Kidney (tissue), 14 donors: ENCODE data around the gene ARL8A. TPM values are rescaled to one million over a fixed set of nuclear protein-coding genes. Genes with fewer than 3 reads are reported as not detected.

Experiments
- DNase-seq, 5 donors: peaks; one replicate each; pipeline ENCODE4 v3.0.0-alpha.2; 2013 to 2020
- FAIRE-seq: peaks from 2 replicates; lab custom pipeline; 2012; peaks lifted over from hg19 to GRCh38; lab: Jason Lieb, UNC
- H3K27ac ChIP-seq, 2 donors: one replicate each; pipeline ENCODE4 v1.7.0; 2013; ENCODE audit warnings: low read depth in 2 of 2, low read length in 2 of 2, inconsistent platforms in 1 of 2
- H3K27me3 ChIP-seq: one replicate; pipeline ENCODE4 v1.7.1; 2013; ENCODE audit warnings: low read length, inconsistent platforms; ENCODE audit not compliant: control insufficient read depth, insufficient read depth
- H3K36me3 ChIP-seq, 3 donors: one replicate each; pipeline versions ENCODE4 v1.7.0 to v1.7.1; 2013; ENCODE audit warnings: low read length in 3 of 3, control low read depth in 1 of 3, inconsistent platforms in 1 of 3; ENCODE audit not compliant: insufficient read depth in 3 of 3, control insufficient read depth in 2 of 3
- H3K4me1 ChIP-seq, 3 donors: one replicate each; pipeline versions ENCODE4 v1.7.0 to v1.7.1; 2013; ENCODE audit warnings: low read length in 3 of 3, inconsistent platforms in 1 of 3, low read depth in 1 of 3; ENCODE audit not compliant: control insufficient read depth in 2 of 3, insufficient read depth in 2 of 3
- H3K4me3 ChIP-seq, 3 donors: one replicate each; pipeline versions ENCODE4 v1.7.0 to v1.8.1; 2013; ENCODE audit warnings: low read length in 3 of 3, control low read depth in 1 of 3, inconsistent platforms in 1 of 3
- H3K9ac ChIP-seq, 3 donors: one replicate each; pipeline versions ENCODE4 v1.7.0 to v1.7.1; 2013; ENCODE audit warnings: low read length in 3 of 3, control low read depth in 1 of 3, inconsistent platforms in 1 of 3
- H3K9me3 ChIP-seq, 3 donors: one replicate each; pipeline versions ENCODE4 v1.7.0 to v1.7.1; 2013; ENCODE audit warnings: low read length in 3 of 3, control low read depth in 1 of 3, inconsistent platforms in 1 of 3; ENCODE audit not compliant: control insufficient read depth in 2 of 3, insufficient read depth in 1 of 3
- intact Hi-C: fragments of 100-400 bp; cut with DNase I; formaldehyde crosslinking; loops from one replicate; pipeline ENCODE4 v1.11.1; 2022
- polyA plus RNA-seq: library from polyadenylated mRNA; stranded (reverse); fragments of 350-450 nt; fragmentation: Illumina TruSeq; extraction: RNeasy Lipid Tissue Mini Kit (QIAGEN cat#74804); gene quantifications from one replicate; pipeline ENCODE4 v1.2.3, GENCODE V29; 2014; ENCODE audit warnings: low read depth, low replicate concordance; ENCODE audit not compliant: insufficient read depth
- total RNA-seq: library from RNA; stranded (reverse); fragmentation: NEBNext Ultra II Directional; extraction: Animal tissue kit (Norgen Biotek cat#: 25700); gene quantifications from one replicate; pipeline ENCODE4 v1.2.1, GENCODE V29; 2021
- TF ChIP-seq, protein P1 (sequence below): IDR thresholded peaks from 3 replicates; pipeline ENCODE4 v1.5.1; 2012; ENCODE audit warnings: mild to moderate bottlenecking, moderate library complexity, borderline replicate concordance; ENCODE audit not compliant: insufficient read depth; ENCODE audit errors: extremely low read depth
- donor health status: control.
- donor health status: control.
- donor health status: control.
- donor health status: control.
- donor health status: control.
- donor health status: DM: yes; HTN: yes; CAD: no.
- donor health status: Normal renal cell carcinoma (clear cell type).

ARL8A gene
- total and polyA plus RNA-seq, 2 donors from 2014 or later = 60.8 to 72.2 TPM

DNA sequence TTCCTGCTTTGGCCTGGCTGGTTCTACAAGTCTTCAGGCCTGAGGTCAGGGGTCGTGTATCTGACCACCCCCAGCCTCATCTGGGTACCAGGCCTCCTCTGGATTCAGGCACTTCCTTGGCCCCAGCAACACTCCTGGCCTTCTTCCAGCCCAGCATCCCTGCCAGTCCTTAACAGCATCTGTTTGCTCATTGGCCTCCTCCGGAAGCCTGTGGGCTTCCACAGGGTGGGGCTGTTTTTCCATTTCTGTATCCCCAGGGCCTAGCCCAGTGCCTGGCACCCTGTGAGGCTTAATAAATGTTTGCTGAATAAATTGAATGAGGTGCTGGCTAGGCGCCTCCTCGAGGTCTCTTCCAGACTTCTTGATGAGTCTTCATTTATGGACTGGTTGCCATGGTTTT, 43.4 kb downstream of the ARL8A start:
- Histone ChIP-seq H3K36me3 (no peaks in the 10 kb centered on the region), H3K4me1 (peaks cover 0 to 4% (median 0%) of the 10 kb centered on the region in 3 donors), H3K4me3 (no peak overlapping the region), H3K27me3 (no peaks in the 10 kb centered on the region), H3K9ac (no peak overlapping the region), H3K27ac (no peak overlapping the region), H3K9me3 (no peaks in the 10 kb centered on the region)
- TF ChIP-seq, protein P1, sequence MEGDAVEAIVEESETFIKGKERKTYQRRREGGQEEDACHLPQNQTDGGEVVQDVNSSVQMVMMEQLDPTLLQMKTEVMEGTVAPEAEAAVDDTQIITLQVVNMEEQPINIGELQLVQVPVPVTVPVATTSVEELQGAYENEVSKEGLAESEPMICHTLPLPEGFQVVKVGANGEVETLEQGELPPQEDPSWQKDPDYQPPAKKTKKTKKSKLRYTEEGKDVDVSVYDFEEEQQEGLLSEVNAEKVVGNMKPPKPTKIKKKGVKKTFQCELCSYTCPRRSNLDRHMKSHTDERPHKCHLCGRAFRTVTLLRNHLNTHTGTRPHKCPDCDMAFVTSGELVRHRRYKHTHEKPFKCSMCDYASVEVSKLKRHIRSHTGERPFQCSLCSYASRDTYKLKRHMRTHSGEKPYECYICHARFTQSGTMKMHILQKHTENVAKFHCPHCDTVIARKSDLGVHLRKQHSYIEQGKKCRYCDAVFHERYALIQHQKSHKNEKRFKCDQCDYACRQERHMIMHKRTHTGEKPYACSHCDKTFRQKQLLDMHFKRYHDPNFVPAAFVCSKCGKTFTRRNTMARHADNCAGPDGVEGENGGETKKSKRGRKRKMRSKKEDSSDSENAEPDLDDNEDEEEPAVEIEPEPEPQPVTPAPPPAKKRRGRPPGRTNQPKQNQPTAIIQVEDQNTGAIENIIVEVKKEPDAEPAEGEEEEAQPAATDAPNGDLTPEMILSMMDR = no peak
- DNase-seq = no peak
- no peak for FAIRE-seq
- intact Hi-C loops = no loop called here

DNA sequence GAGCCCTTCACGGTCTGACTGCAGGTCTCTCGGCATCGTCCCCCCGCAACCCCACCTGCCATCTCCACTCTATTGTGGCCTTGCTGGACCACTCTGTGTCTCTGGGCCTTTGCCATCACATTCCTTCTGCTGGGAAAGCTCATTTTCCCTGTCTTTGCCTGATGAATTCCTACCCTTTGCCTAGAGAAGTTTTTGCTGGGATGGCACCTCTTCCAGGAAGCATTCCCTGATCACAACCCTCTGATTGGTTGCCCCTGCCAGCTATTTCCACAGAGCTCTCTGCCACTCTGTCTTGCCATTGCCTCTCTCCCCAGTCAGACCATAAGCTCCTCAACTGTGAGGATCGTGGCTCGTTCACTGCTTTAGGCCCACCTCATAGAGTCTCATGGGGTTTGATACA, 50.7 kb downstream of the ARL8A start:
- TF ChIP-seq, protein P1 = no peak
- Histone ChIP-seq H3K36me3 (no peaks in the 10 kb centered on the region), H3K4me3 (no peak overlapping the region), H3K27me3 (no peaks in the 10 kb centered on the region), H3K9me3 (no peaks in the 10 kb centered on the region), H3K27ac (no peak overlapping the region), H3K9ac (no peak overlapping the region), H3K4me1 (no peaks in the 10 kb centered on the region)
- FAIRE-seq = no peak
- no peak for DNase-seq
- intact Hi-C loops = no loop called here

DNA sequence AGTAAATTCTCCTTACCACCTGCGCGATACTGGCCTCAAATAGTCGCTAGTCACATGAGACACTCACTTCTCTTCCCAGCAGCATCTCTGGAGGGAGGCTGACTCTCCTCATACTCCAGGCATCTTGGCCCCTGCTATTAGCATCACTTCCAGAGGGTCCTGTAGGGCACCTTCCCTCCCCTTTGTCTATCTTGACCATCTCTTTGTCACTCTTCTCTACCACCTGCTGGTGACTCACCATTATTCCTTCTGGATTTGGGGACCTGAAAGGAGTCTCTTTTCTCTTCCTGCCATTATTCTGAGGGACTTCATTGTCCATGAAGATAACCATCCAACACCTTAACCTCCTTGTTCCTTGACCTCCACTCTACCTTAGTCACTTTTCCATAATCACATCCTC, 53.5 kb downstream of the ARL8A start:
- H3K27me3 ChIP-seq = no peaks in the 10 kb centered on the region
- FAIRE-seq (no peak), DNase-seq (no peak)
- H3K36me3 ChIP-seq = no peaks in the 10 kb centered on the region
- intact Hi-C loops = no loop called here
- no peaks in the 10 kb centered on the region for H3K9me3 ChIP-seq
- H3K4me1 ChIP-seq = peaks cover 0 to 8% (median 0%) of the 10 kb centered on the region in 3 donors
- H3K4me3 ChIP-seq = no peak overlapping the region
- H3K27ac ChIP-seq = no peak overlapping the region
- TF ChIP-seq, protein P1 = no peak
- no peak overlapping the region for H3K9ac ChIP-seq

DNA sequence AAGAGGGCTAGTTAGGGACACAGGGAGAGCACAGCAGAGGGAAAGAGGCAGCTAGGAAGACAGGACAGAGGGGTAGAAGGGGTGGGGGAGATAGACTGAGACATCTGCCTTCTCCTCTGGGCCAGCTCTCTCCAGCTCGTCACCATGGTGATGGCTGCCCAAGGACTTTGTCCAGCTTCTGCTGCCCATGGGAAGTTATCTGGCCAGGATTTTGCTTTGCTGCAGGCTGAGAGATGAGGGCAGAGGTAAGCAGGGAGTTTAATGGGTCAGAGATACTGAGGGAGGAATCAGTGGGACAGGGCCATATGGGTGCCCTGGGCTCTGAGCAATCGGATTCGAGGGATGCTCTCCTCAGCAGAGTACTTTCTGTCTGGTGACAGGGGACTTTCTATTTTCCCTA, 56.3 kb downstream of the ARL8A start:
- TF ChIP-seq, protein P1 = no peak
- Histone ChIP-seq H3K36me3 (no peaks in the 10 kb centered on the region), H3K9ac (no peak overlapping the region), H3K9me3 (no peaks in the 10 kb centered on the region), H3K27ac (no peak overlapping the region), H3K4me1 (peaks cover 0 to 12% (median 10%) of the 10 kb centered on the region in 3 donors), H3K4me3 (no peak overlapping the region), H3K27me3 (no peaks in the 10 kb centered on the region)
- FAIRE-seq (no peak), DNase-seq (peak in 1 of 5 donors; percentile 69)
- intact Hi-C loops = no loop called here
